ENCODE results near the gene ATP10B. TPM values are rescaled to one million over a fixed set of nuclear protein-coding genes. Genes with fewer than 3 reads are reported as not detected.

ATP10B gene
- total and polyA plus RNA-seq, 2 of the 13 experiments (the other 11 are each of a cell fraction or from before 2014, with no cell fraction given), result not detected

- no peak for FAIRE-seq
- intact Hi-C loops (cut with micrococcal nuclease; ENCODE audit: unreplicated experiment) (no loop called here), in situ Hi-C loops (cut with HindIII; ENCODE audit: extremely low pct_ligation_motif_present, low pct_unique_long_range_greater_than_20kb) (no loop called here)
- ChIA-PET CTCF (ENCODE audit: low intra/inter-chr PET ratio, low total read pairs) (no interaction called here), POLR2A (no interaction called here)
- Histone ChIP-seq H4K20me1 (ENCODE audit: insufficient read depth, low read length) (no peaks in the 10 kb centered on the region), H2AFZ (ENCODE audit: low read length) (no peak overlapping the region), H3K9me3 (ENCODE audit: low read length) (no peaks in the 10 kb centered on the region), H3K4me3 (replicated peaks in 1 of 3; ENCODE audit: insufficient read depth in 1 of 3, low read depth in 2 of 3, low read length in 3 of 3) (no peak overlapping the region), H3K4me1 (ENCODE audit: insufficient read depth, low read length) (no peaks in the 10 kb centered on the region), H3K79me2 (ENCODE audit: insufficient read depth, low read length) (no peaks in the 10 kb centered on the region), H3K36me3 (replicated peaks in 1 of 2; ENCODE audit: control insufficient read depth in 1 of 2, insufficient read depth in 2 of 2, low read length in 2 of 2) (no peaks in the 10 kb centered on the region), H3K27me3 (ENCODE audit: control insufficient read depth in 1 of 2, insufficient read depth in 2 of 2, low read length in 2 of 2) (no peaks in the 10 kb centered on the region), H3K27ac (ENCODE audit: extremely low read length, insufficient read depth, low read length) (no peak overlapping the region), H3K4me2 (ENCODE audit: low read depth, low read length) (no peak overlapping the region), H3K9ac (ENCODE audit: insufficient read depth, low read depth, low read length) (no peak overlapping the region)
- WGBS (ENCODE audit: low lambda C conversion rate), result 52% methylated on average over 1 of the region's 1 CpG
- BruUV-seq (replicated peaks), result no TSS peak
- DNase-seq (ENCODE audit: low spot score), result no peak
- no peak for ATAC-seq
- no peak for TF ChIP-seq EZH2 (conservative IDR thresholded peaks at IDR 0.05; ENCODE audit: low read depth, low read length)
- TF ChIP-seq MED1 (CRISPR knock-in tag; IDR thresholded peaks at IDR 0.05), result no peak
- TF ChIP-seq ZNF354B (CRISPR knock-in tag; IDR thresholded peaks at IDR 0.05), result no peak
- TF ChIP-seq USF2 (IDR thresholded peaks at IDR 0.05; ENCODE audit: low read depth, low read length), result no peak
- no peak for TF ChIP-seq USF2 (CRISPR knock-in tag; IDR thresholded peaks at IDR 0.05; ENCODE audit: borderline replicate concordance)
- TF ChIP-seq ZBTB3 (CRISPR knock-in tag; IDR thresholded peaks at IDR 0.05; ENCODE audit: borderline replicate concordance, low read depth), result no peak
- TF ChIP-seq ZNF318 (CRISPR knock-in tag; IDR thresholded peaks at IDR 0.05), result no peak
- TF ChIP-seq HMGXB3 (CRISPR knock-in tag; IDR thresholded peaks at IDR 0.05; ENCODE audit: borderline replicate concordance), result no peak
Observed at GRCh38 chr5:160747559-160747958, 104.5 kb downstream of the ATP10B start.
